ENCODE data around the gene R3HDM4.

The R3HDM4 gene

DNA sequence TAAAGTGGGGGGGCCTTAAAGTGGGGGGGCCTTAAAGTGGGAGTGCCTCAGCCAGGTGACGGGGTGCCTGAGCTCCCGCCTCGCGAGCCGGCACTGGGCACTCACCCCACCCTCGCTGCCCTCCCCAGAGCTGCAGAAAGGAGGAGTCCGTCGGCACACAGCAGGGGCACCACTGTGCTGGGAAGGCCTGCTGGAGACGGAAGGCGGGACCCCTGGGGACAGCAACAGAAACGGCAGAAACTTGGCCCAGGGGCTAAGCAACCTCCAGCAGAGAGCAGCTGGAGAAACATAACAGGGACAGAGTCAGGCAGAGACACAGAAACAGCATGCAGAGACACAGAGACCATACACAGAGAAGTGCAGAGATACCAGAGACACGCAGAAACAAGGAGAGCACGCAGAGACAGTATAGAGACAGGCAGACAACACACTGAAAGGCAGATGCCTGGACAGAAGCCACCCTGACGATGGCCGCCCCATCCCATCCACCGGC, 45.7 kb downstream of the R3HDM4 start:
- no peaks in the 10 kb centered on the region for H3K27me3 ChIP-seq (ENCODE audit: insufficient read depth, poor library complexity, severe bottlenecking)
- DNase-seq (ENCODE audit: low read depth in 1 of 2, low spot score in 1 of 2): no peak
- TF ChIP-seq POLR2AphosphoS5 (IDR thresholded peaks at IDR 0.05; ENCODE audit: low read depth) (no peak; the same call in 1 of the 2 replicates), GABPA (IDR thresholded peaks at IDR 0.05; ENCODE audit: low read depth) (no peak), CTCF (IDR thresholded peaks at IDR 0.05; ENCODE audit: insufficient read depth, low read length) (no peak), SPI1 (IDR thresholded peaks at IDR 0.05; ENCODE audit: borderline replicate concordance, low read depth) (no peak)
- TF ChIP-seq, protein P1, sequence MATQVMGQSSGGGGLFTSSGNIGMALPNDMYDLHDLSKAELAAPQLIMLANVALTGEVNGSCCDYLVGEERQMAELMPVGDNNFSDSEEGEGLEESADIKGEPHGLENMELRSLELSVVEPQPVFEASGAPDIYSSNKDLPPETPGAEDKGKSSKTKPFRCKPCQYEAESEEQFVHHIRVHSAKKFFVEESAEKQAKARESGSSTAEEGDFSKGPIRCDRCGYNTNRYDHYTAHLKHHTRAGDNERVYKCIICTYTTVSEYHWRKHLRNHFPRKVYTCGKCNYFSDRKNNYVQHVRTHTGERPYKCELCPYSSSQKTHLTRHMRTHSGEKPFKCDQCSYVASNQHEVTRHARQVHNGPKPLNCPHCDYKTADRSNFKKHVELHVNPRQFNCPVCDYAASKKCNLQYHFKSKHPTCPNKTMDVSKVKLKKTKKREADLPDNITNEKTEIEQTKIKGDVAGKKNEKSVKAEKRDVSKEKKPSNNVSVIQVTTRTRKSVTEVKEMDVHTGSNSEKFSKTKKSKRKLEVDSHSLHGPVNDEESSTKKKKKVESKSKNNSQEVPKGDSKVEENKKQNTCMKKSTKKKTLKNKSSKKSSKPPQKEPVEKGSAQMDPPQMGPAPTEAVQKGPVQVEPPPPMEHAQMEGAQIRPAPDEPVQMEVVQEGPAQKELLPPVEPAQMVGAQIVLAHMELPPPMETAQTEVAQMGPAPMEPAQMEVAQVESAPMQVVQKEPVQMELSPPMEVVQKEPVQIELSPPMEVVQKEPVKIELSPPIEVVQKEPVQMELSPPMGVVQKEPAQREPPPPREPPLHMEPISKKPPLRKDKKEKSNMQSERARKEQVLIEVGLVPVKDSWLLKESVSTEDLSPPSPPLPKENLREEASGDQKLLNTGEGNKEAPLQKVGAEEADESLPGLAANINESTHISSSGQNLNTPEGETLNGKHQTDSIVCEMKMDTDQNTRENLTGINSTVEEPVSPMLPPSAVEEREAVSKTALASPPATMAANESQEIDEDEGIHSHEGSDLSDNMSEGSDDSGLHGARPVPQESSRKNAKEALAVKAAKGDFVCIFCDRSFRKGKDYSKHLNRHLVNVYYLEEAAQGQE (IDR thresholded peaks at IDR 0.05; ENCODE audit: insufficient replicate concordance, low read depth): no peak
- H3K27ac ChIP-seq (replicated peaks): no peak overlapping the region
- H3K4me3 ChIP-seq (replicated peaks; ENCODE audit: insufficient read depth, low read length): no peak overlapping the region

DNA sequence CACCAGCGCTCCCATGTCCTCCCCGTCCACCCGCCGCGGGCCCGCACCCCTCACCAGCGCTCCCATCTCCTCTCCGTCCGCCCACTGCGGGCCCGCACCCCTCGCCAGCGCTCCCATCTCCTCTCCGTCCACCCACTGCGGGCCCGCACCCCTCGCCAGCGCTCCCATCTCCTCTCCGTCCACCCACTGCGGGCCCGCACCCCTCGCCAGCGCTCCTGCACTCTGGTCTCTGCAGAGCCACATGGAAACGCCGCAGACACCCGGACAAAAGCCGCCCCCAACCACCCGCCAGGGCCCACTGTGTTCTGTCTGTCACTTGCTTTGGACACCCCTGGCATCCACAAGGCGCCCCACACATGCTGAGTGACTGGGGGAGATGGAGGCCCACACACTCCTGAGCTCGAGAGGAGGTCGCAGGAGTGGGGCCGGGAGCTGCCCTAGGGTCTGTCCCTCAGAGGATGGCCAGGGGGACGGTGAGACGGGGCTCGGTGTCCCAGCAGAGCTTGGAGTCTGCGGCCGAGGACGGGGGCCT, 46.2 kb downstream of the R3HDM4 start:
- DNase-seq (ENCODE audit: low read depth in 1 of 2, low spot score in 1 of 2): no peak
- H3K27ac ChIP-seq (replicated peaks): no peak overlapping the region
- H3K4me3 ChIP-seq (replicated peaks; ENCODE audit: insufficient read depth, low read length): no peak overlapping the region
- TF ChIP-seq POLR2AphosphoS5 (IDR thresholded peaks at IDR 0.05; ENCODE audit: low read depth): no peak; the same call in 1 of the 2 replicates
- no peak for TF ChIP-seq SPI1 (IDR thresholded peaks at IDR 0.05; ENCODE audit: borderline replicate concordance, low read depth)
- TF ChIP-seq, protein P1 (IDR thresholded peaks at IDR 0.05; ENCODE audit: insufficient replicate concordance, low read depth): no peak
- no peak for TF ChIP-seq GABPA (IDR thresholded peaks at IDR 0.05; ENCODE audit: low read depth)
- no peak for TF ChIP-seq CTCF (IDR thresholded peaks at IDR 0.05; ENCODE audit: insufficient read depth, low read length)
- no peaks in the 10 kb centered on the region for H3K27me3 ChIP-seq (ENCODE audit: insufficient read depth, poor library complexity, severe bottlenecking)

- H3K27me3 ChIP-seq (ENCODE audit: insufficient read depth, poor library complexity, severe bottlenecking): no peaks in the 10 kb centered on the region
- DNase-seq (ENCODE audit: low read depth in 1 of 2, low spot score in 1 of 2): no peak
- no peak for TF ChIP-seq CTCF (IDR thresholded peaks at IDR 0.05; ENCODE audit: insufficient read depth, low read length)
- TF ChIP-seq POLR2AphosphoS5 (IDR thresholded peaks at IDR 0.05; ENCODE audit: low read depth): no peak; the same call in 1 of the 2 replicates
- TF ChIP-seq, protein P1 (IDR thresholded peaks at IDR 0.05; ENCODE audit: insufficient replicate concordance, low read depth): no peak
- no peak for TF ChIP-seq GABPA (IDR thresholded peaks at IDR 0.05; ENCODE audit: low read depth)
- TF ChIP-seq SPI1 (IDR thresholded peaks at IDR 0.05; ENCODE audit: borderline replicate concordance, low read depth): no peak
- peak overlapping the region; percentile 67 for H3K27ac ChIP-seq (replicated peaks)
- H3K4me3 ChIP-seq (replicated peaks; ENCODE audit: insufficient read depth, low read length): no peak overlapping the region
These were observed 49.8 kb downstream of the R3HDM4 start for GRCh38 chr19:863315-863620.

Data from HL-60 (cell line).